ENCODE results near the gene SLC26A1. TPM values are rescaled to one million over a fixed set of nuclear protein-coding genes. Genes with fewer than 3 reads are reported as not detected.

The SLC26A1 gene
- total RNA-seq, 2 experiments from 2014 or later: 0.30 TPM; not detected in 1

- H3K79me2 ChIP-seq (ENCODE audit: insufficient read depth, low read depth, low read length): no peaks in the 10 kb centered on the region
- ChIA-PET CTCF (ENCODE audit: unreplicated experiment) (no interaction called here), POLR2A (no interaction called here)
- H2AFZ ChIP-seq (ENCODE audit: low read length): no peak overlapping the region
- intact Hi-C loops (cut with micrococcal nuclease; ENCODE audit: unreplicated experiment): no loop called here
- TF ChIP-seq EZH2phosphoT487 (IDR thresholded peaks at IDR 0.05; ENCODE audit: borderline replicate concordance, low read depth, low read length) (no peak), CTCF (conservative IDR thresholded peaks at IDR 0.05; ENCODE audit: low read length) (no peak)
- H3K4me1 ChIP-seq (ENCODE audit: insufficient read depth, low read length, poor library complexity, severe bottlenecking): peaks cover 15% of the 10 kb centered on the region
- H3K4me2 ChIP-seq (ENCODE audit: low read length): no peak overlapping the region
- no peak overlapping the region for H3K4me3 ChIP-seq (ENCODE audit: low read depth, low read length, poor library complexity, severe bottlenecking)
- no peaks in the 10 kb centered on the region for H4K20me1 ChIP-seq (ENCODE audit: insufficient read depth, low read length)
- BruUV-seq (replicated peaks): no TSS peak
- H3K36me3 ChIP-seq (ENCODE audit: insufficient read depth, low read length): no peaks in the 10 kb centered on the region
- no peak for DNase-seq (ENCODE audit: low spot score)
- H3K27ac ChIP-seq (ENCODE audit: low read depth, low read length, poor library complexity, severe bottlenecking): no peak overlapping the region
- H3K9me2 ChIP-seq (ENCODE audit: insufficient read depth, low read length): no peaks in the 10 kb centered on the region
- H3K9me3 ChIP-seq (ENCODE audit: low read length): no peaks in the 10 kb centered on the region
These were observed 36.8 kb upstream of the SLC26A1 start for GRCh38 chr4:1030031-1030430.

- no peaks in the 10 kb centered on the region for H3K9me3 ChIP-seq (ENCODE audit: low read length)
- H3K27ac ChIP-seq (ENCODE audit: low read depth, low read length, poor library complexity, severe bottlenecking): no peak overlapping the region
- peaks cover 15% of the 10 kb centered on the region for H3K4me1 ChIP-seq (ENCODE audit: insufficient read depth, low read length, poor library complexity, severe bottlenecking)
- H3K36me3 ChIP-seq (ENCODE audit: insufficient read depth, low read length): no peaks in the 10 kb centered on the region
- BruUV-seq (replicated peaks): no TSS peak
- ChIA-PET POLR2A (no interaction called here), CTCF (ENCODE audit: unreplicated experiment) (no interaction called here)
- intact Hi-C loops (cut with micrococcal nuclease; ENCODE audit: unreplicated experiment): no loop called here
- no peaks in the 10 kb centered on the region for H3K9me2 ChIP-seq (ENCODE audit: insufficient read depth, low read length)
- TF ChIP-seq EZH2phosphoT487 (IDR thresholded peaks at IDR 0.05; ENCODE audit: borderline replicate concordance, low read depth, low read length) (no peak), CTCF (conservative IDR thresholded peaks at IDR 0.05; ENCODE audit: low read length) (no peak)
- no peak overlapping the region for H3K4me3 ChIP-seq (ENCODE audit: low read depth, low read length, poor library complexity, severe bottlenecking)
- no peaks in the 10 kb centered on the region for H4K20me1 ChIP-seq (ENCODE audit: insufficient read depth, low read length)
- H3K79me2 ChIP-seq (ENCODE audit: insufficient read depth, low read depth, low read length): no peaks in the 10 kb centered on the region
- no peak for DNase-seq (ENCODE audit: low spot score)
- no peak overlapping the region for H3K4me2 ChIP-seq (ENCODE audit: low read length)
- no peak overlapping the region for H2AFZ ChIP-seq (ENCODE audit: low read length)
These were observed 36.3 kb upstream of the SLC26A1 start for GRCh38 chr4:1029529-1029928.

- BruUV-seq (replicated peaks): no TSS peak
- DNase-seq (ENCODE audit: low spot score): no peak
- intact Hi-C loops (cut with micrococcal nuclease; ENCODE audit: unreplicated experiment): no loop called here
- no peaks in the 10 kb centered on the region for H4K20me1 ChIP-seq (ENCODE audit: insufficient read depth, low read length)
- ChIA-PET POLR2A (no interaction called here), CTCF (ENCODE audit: unreplicated experiment) (no interaction called here)
- H3K4me2 ChIP-seq (ENCODE audit: low read length): no peak overlapping the region
- no peak overlapping the region for H2AFZ ChIP-seq (ENCODE audit: low read length)
- no peak for TF ChIP-seq CTCF (conservative IDR thresholded peaks at IDR 0.05; ENCODE audit: low read length)
- TF ChIP-seq EZH2phosphoT487 (IDR thresholded peaks at IDR 0.05; ENCODE audit: borderline replicate concordance, low read depth, low read length): no peak
- no peaks in the 10 kb centered on the region for H3K9me3 ChIP-seq (ENCODE audit: low read length)
- H3K4me1 ChIP-seq (ENCODE audit: insufficient read depth, low read length, poor library complexity, severe bottlenecking): peaks cover 15% of the 10 kb centered on the region
- H3K9me2 ChIP-seq (ENCODE audit: insufficient read depth, low read length): no peaks in the 10 kb centered on the region
- H3K36me3 ChIP-seq (ENCODE audit: insufficient read depth, low read length): no peaks in the 10 kb centered on the region
- no peaks in the 10 kb centered on the region for H3K79me2 ChIP-seq (ENCODE audit: insufficient read depth, low read depth, low read length)
- H3K4me3 ChIP-seq (ENCODE audit: low read depth, low read length, poor library complexity, severe bottlenecking): no peak overlapping the region
- no peak overlapping the region for H3K27ac ChIP-seq (ENCODE audit: low read depth, low read length, poor library complexity, severe bottlenecking)
These were observed 35.5 kb upstream of the SLC26A1 start for GRCh38 chr4:1028574-1029220.

Data from OCI-LY7 (cell line).